SH-SY5Y (cell line): ENCODE data around the gene MPP2.

Experiments used
- GATA2 ChIP-seq: IDR thresholded peaks from 2 replicates; pipeline ENCODE4 v1.6.1; 2011; ENCODE audit warnings: mild to moderate bottlenecking, low read depth, low read length
- GATA3 ChIP-seq: IDR thresholded peaks from 2 replicates; pipeline ENCODE4 v1.6.1; 2011; ENCODE audit warnings: low read depth, mild to moderate bottlenecking, low read length, moderate library complexity

GRCh38 chr17:43877031-43877430 is 30.3 kb downstream of the MPP2 start:
- TF ChIP-seq GATA3 (no peak), GATA2 (no peak)
